ENCODE results near the gene TNNT3. TPM values are rescaled to one million over a fixed set of nuclear protein-coding genes. Genes with fewer than 3 reads are reported as not detected.

TNNT3 gene
- total RNA-seq, 1 experiment from 2014 or later, result not detected

DNA sequence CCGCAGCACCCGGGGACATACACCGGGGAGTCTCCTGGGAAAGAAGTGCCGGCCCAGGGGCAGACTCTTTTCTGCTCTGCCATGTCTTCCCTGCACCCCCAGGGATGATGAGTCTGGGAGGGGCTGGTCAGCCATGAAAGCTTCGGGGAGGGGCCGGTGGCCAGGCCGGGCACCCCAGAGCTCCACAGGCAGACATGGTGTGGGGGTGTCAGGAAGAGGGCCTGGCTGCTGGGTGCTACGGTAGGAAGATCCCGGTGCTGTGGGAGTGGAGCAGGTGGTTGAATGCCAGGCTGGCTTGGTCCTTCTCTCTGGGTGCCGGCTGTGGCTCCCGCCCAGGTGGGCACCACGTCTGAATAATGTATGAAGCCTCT, 49.2 kb upstream of the TNNT3 start:
- Histone ChIP-seq H2AFZ (ENCODE audit: low read length) (no peak overlapping the region), H2BK12ac (ENCODE audit: insufficient read length, low read depth, low read length) (no peak overlapping the region), H3K4ac (ENCODE audit: low read depth, low read length) (no peak overlapping the region), H4K91ac (ENCODE audit: insufficient read length, low read depth, low read length) (no peak overlapping the region), H3K56ac (ENCODE audit: insufficient read length, low read depth, low read length) (no peak overlapping the region), H3K23me2 (ENCODE audit: insufficient read length, low read depth, low read length, poor library complexity, severe bottlenecking) (no peaks in the 10 kb centered on the region), H2BK20ac (ENCODE audit: low read depth, low read length, poor library complexity, severe bottlenecking) (no peak overlapping the region), H2BK15ac (ENCODE audit: low read depth, low read length) (no peak overlapping the region), H2BK5ac (ENCODE audit: insufficient read length, low read length) (no peak overlapping the region), H3K79me1 (ENCODE audit: insufficient read depth, low read depth, low read length, poor library complexity, severe bottlenecking) (no peaks in the 10 kb centered on the region), H3K4me1 (ENCODE audit: insufficient read depth, low read length) (no peaks in the 10 kb centered on the region), H3T11ph (ENCODE audit: low read length) (no peak overlapping the region), H3K9ac (ENCODE audit: extremely low read depth, insufficient read length, low read length) (no peak overlapping the region), H2AK5ac (ENCODE audit: insufficient read length, low read length) (no peak overlapping the region), H3K27ac (ENCODE audit: insufficient read length, low read depth, low read length) (no peak overlapping the region), H2BK120ac (ENCODE audit: low read depth, low read length, poor library complexity, severe bottlenecking) (no peak overlapping the region), H4K8ac (replicated peaks; ENCODE audit: insufficient read length, low read depth, low read length) (no peak overlapping the region), H3K9me3 (ENCODE audit: control insufficient read depth, low read depth, low read length) (no peaks in the 10 kb centered on the region), H3K4me2 (ENCODE audit: insufficient read depth, insufficient read length, low read length) (no peak overlapping the region), H3K79me2 (ENCODE audit: insufficient read depth, low read length) (no peaks in the 10 kb centered on the region), H3K18ac (ENCODE audit: insufficient read length, low read depth, low read length) (no peak overlapping the region), H3K27me3 (ENCODE audit: insufficient read depth, low read length) (no peaks in the 10 kb centered on the region), H4K5ac (ENCODE audit: insufficient read length, low read depth, low read length) (no peak overlapping the region), H3K23ac (ENCODE audit: insufficient read length, low read depth, low read length) (no peak overlapping the region), H4K20me1 (ENCODE audit: control insufficient read depth, insufficient read depth, insufficient read length) (no peaks in the 10 kb centered on the region), H3K14ac (ENCODE audit: insufficient read depth, low read length) (no peak overlapping the region; the same call in 1 of the 2 replicates)
- Mint-ChIP-seq H3K27ac (no peak overlapping the region), H3K36me3 (ENCODE audit: insufficient read depth in 1 of 3, low read depth in 3 of 3) (no peaks in the 10 kb centered on the region), H3K4me3 (no peak overlapping the region), H3K9me3 (no peaks in the 10 kb centered on the region; a peak in 1 of 5 replicates), H3K27me3 (ENCODE audit: low read depth) (peaks cover 21% of the 10 kb centered on the region), H3K4me1 (peaks cover 2 to 5% of the 10 kb centered on the region in 2 experiments; a peak in 3 of 4 replicates)
- DNase-seq, result no peak
- no CpG with 5 or more reads among the region's 12 CpGs for WGBS (ENCODE audit: extremely low coverage, insufficient read length, low lambda C conversion rate)
- TF ChIP-seq, protein P1, sequence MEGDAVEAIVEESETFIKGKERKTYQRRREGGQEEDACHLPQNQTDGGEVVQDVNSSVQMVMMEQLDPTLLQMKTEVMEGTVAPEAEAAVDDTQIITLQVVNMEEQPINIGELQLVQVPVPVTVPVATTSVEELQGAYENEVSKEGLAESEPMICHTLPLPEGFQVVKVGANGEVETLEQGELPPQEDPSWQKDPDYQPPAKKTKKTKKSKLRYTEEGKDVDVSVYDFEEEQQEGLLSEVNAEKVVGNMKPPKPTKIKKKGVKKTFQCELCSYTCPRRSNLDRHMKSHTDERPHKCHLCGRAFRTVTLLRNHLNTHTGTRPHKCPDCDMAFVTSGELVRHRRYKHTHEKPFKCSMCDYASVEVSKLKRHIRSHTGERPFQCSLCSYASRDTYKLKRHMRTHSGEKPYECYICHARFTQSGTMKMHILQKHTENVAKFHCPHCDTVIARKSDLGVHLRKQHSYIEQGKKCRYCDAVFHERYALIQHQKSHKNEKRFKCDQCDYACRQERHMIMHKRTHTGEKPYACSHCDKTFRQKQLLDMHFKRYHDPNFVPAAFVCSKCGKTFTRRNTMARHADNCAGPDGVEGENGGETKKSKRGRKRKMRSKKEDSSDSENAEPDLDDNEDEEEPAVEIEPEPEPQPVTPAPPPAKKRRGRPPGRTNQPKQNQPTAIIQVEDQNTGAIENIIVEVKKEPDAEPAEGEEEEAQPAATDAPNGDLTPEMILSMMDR (conservative IDR thresholded peaks at IDR 0.05), result no peak
